Testis (tissue), 3 donors: ENCODE measurements around the gene PARP14. TPM values are rescaled to one million over a fixed set of nuclear protein-coding genes. Genes with fewer than 3 reads are reported as not detected.

Experiments
- DNase-seq: peaks from one replicate; pipeline ENCODE4 v3.0.0-alpha.2; 2019
- H3K27ac ChIP-seq, 2 donors: fragments of 200-600 bp; sonication (generic); one replicate each; pipeline ENCODE4 v1.5.1; 2019
- H3K27me3 ChIP-seq: fragments of 200-600 bp; sonication (generic); one replicate; pipeline ENCODE4 v1.5.1; 2019
- H3K36me3 ChIP-seq: fragments of 200-600 bp; sonication (generic); one replicate; pipeline ENCODE4 v1.5.1; 2017; ENCODE audit warnings: low read depth; ENCODE audit errors: missing control alignments
- H3K4me1 ChIP-seq: fragments of 200-600 bp; sonication (generic); one replicate; pipeline ENCODE4 v1.5.1; 2019
- H3K4me3 ChIP-seq, 2 donors: fragments of 200-600 bp; sonication (generic); one replicate each; pipeline ENCODE4 v1.5.1; 2017 to 2019
- H3K9me3 ChIP-seq: fragments of 200-600 bp; sonication (generic); one replicate; pipeline ENCODE4 v1.5.1; 2017
- CTCF ChIP-seq, 3 experiments: fragments of 450-650 bp in 2 of 3; fragments of 200-600 bp in 1 of 3; sonication (generic) in 1 of 3; IDR thresholded peaks; one replicate each; pipeline ENCODE4 v1.5.1; 2016 to 2019; ENCODE audit warnings: antibody characterized with exemption in 3 of 3, mild to moderate bottlenecking in 2 of 3, moderate library complexity in 1 of 3
- POLR2A ChIP-seq: fragments of 450-650 bp; IDR thresholded peaks from one replicate; pipeline ENCODE4 v1.6.1; 2017; ENCODE audit warnings: antibody characterized with exemption, mild to moderate bottlenecking, moderate library complexity
- WGBS, 2 donors: methylation state at CpG; one replicate each; pipeline ENCODE4 v1.1.5; 2018; 5-methylcytosine and 5-hydroxymethylcytosine counted together
- intact Hi-C: fragments of 100-400 bp; cut with DNase I; formaldehyde crosslinking; loops from one replicate; pipeline ENCODE4 v1.15.1; 2023; ENCODE audit warnings: low total_unique reads
- polyA plus RNA-seq: library from polyadenylated mRNA; stranded (reverse); fragments of 350-450 nt; fragmentation: Illumina TruSeq; extraction: RNeasy Lipid Tissue Mini Kit (QIAGEN cat#74804); gene quantifications from one replicate; pipeline ENCODE4 v1.2.3, GENCODE V29; 2014; ENCODE audit warnings: low read depth, low replicate concordance; ENCODE audit not compliant: insufficient read depth
- total RNA-seq, 2 donors: library from RNA; depleted of rRNA; stranded (reverse); fragments of >200 nt; gene quantifications; one replicate each; pipeline ENCODE4 v1.2.3, GENCODE V29; 2016

The PARP14 gene
- total and polyA plus RNA-seq, 3 donors from 2014 or later = 8.8 to 18.2 (median 11.3) TPM

- intact Hi-C loops = no loop called here
- no peaks in the 10 kb centered on the region for H3K9me3 ChIP-seq
- 93 to 96% methylated on average over 3 of the region's 3 CpGs for WGBS, 2 donors
- H3K4me3 ChIP-seq = no peak overlapping the region
- no peak for DNase-seq
- H3K36me3 ChIP-seq = no peaks in the 10 kb centered on the region
- TF ChIP-seq POLR2A (no peak), CTCF (IDR thresholded peaks at IDR 0.05) (no peak)
- no peaks in the 10 kb centered on the region for H3K4me1 ChIP-seq
- H3K27ac ChIP-seq = no peak overlapping the region
- H3K27me3 ChIP-seq = no peaks in the 10 kb centered on the region
These were observed 12.0 kb downstream of the PARP14 start for GRCh38 chr3:122692674-122693073.

GRCh38 chr3:122694966-122695365, 14.3 kb downstream of the PARP14 start:
- H3K4me3 ChIP-seq = no peak overlapping the region
- no peaks in the 10 kb centered on the region for H3K36me3 ChIP-seq
- TF ChIP-seq CTCF (IDR thresholded peaks at IDR 0.05) (no peak), POLR2A (no peak)
- no peak for DNase-seq
- intact Hi-C loops = no loop called here
- no peaks in the 10 kb centered on the region for H3K4me1 ChIP-seq
- no peak overlapping the region for H3K27ac ChIP-seq
- 79 to 90% methylated on average over 7 of the region's 7 CpGs for WGBS, 2 donors
- H3K27me3 ChIP-seq = no peaks in the 10 kb centered on the region
- no peaks in the 10 kb centered on the region for H3K9me3 ChIP-seq

DNA sequence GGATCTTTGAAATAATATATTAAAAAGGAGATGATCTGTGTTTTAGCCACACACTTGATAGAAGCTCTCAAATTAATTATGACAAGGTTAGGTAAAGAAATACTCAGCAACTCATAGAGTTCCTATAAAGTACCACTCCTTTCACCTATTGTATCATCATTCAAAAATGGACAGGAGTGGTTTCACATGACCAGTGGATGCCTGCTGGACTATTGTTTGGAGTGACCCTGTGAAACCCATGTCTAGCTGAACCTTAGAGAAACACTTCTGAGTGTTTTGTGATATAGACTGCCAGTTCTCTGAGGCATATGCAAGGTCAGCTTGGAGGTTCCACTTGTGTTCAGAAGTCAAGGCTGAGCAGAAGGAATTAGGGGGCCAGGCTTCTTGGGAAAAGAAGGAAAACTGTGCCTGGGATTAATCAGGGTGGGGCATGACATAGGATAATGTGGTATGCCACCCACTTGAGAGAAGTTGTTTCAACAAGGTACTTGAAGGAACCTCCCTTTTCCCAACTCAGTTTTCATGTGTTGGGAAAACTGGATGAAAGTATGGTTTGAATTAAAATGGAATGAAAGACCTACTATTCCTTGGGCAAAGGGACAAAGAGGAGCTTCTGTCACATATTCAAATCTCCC, 15.4 kb downstream of the PARP14 start:
- no peaks in the 10 kb centered on the region for H3K4me1 ChIP-seq
- no peaks in the 10 kb centered on the region for H3K27me3 ChIP-seq
- intact Hi-C loops = no loop called here
- no peak overlapping the region for H3K27ac ChIP-seq
- no peaks in the 10 kb centered on the region for H3K9me3 ChIP-seq
- H3K4me3 ChIP-seq = no peak overlapping the region
- TF ChIP-seq CTCF (IDR thresholded peaks at IDR 0.05) (no peak), POLR2A (no peak)
- DNase-seq = no peak
- no peaks in the 10 kb centered on the region for H3K36me3 ChIP-seq

DNA sequence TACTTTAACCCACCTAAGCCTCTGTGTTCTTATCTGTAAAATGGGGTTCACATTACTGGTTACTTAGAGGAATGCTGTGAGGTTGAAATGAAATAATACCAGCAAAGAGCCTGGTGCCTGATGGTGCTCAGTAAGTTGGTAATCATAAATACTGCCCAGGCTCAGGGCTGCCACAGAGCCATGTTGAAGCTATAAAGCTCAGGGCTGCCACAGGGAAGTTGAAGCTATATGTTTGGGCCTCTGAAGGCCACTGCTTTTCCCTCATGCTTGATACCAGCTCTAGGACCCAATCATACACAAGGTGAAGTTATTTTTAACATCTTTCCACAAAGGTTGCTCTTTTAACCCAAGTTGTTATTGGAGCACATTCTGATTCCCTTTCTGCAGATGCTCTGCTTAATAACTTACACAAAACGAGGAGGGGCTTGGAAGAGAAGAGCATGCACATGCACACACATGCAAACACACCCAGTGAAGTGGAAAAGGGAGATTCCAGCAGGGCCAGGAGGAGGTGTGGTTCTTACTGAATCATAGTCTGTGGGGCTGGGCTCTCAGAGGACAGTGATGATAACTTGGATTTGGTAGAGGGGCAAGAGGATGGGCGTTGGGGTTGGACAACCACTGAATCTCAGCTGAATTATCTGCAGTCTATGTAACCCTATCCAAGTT, 17.4 kb downstream of the PARP14 start:
- 82 to 93% methylated on average over 2 of the region's 2 CpGs for WGBS, 2 donors
- H3K36me3 ChIP-seq = no peaks in the 10 kb centered on the region

More for the DNA sequence above, 17.4 kb downstream of the PARP14 start:
- no peak overlapping the region for H3K27ac ChIP-seq
- intact Hi-C loops = no loop called here
- H3K4me3 ChIP-seq = no peak overlapping the region
- no peak for DNase-seq
- H3K9me3 ChIP-seq = no peaks in the 10 kb centered on the region
- H3K4me1 ChIP-seq = no peaks in the 10 kb centered on the region
- TF ChIP-seq POLR2A (no peak), CTCF (IDR thresholded peaks at IDR 0.05) (no peak)
- H3K27me3 ChIP-seq = no peaks in the 10 kb centered on the region
